ENCODE measurements around the gene CTSS.

The CTSS gene

GRCh38 chr1:150706091-150706490 is 59.5 kb downstream of the CTSS start:
- in situ Hi-C loops (cut with MboI; ENCODE audit: low sequenced_read_pairs), result no loop called here

DNA sequence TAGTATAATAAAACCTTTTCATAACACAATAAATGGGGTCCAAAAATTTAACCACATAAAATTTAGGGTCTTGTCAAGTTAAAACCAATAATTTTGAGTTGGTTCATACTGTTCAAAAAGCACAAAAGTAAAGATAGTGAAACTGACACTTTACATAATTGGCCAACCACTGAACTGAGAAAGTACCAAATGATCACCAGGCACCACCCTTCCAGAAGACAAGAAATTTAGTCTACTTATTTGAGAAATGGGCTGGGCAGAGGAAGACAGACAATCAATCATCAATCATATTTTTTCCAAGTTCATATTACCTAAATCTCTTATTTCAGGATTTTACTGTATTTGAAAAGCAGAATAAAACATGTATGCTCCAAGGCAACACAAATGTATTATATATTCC is 62.2 kb downstream of the CTSS start:
- in situ Hi-C loops (cut with MboI; ENCODE audit: low sequenced_read_pairs), result no loop called here

DNA sequence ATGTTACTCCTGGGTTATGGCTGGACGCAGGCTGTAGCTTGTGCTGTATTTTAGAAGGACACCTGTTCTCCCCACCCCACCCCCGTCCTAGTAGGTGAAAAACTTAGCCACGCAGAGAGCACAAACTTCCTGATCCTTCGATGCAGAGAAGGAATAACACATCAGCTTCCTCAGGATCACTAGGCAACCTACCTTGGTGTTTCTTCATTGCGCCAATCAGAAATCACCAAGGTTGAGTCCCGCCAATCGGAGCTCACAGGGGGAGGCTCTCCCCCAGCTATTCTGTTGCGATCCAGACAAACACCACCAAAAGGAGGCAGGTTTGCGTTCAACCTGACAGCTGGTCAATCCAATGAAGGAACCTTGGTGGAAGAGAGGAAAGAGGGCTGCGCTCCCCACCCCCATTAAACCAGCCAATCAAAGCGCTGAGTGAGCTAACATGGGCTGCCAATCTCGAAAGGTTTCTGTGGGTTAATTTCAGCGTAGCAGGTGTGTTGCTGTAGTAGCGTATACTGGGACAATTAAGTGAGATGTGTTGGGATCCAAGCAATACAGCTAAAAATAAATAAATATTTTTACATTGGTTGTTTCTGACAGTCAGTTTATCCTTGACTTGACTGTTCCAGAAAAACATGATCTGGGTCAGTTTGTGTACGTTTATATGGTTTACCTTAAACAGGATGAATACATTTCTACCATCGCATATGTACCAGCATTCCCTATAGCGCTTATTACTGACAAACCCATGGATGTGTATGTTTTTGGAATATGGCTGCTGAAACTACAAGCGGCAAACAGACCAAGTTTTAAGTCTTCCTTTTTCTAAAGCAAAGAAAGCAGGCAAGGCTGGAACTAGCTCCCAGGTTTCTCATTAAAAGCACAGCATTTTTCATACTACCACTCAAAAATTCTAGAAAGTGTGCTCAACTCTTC is 68.3 kb downstream of the CTSS start, which contains the start of gene GOLPH3L:
GOLPH3L (minus strand) TSS at position 160 of the 933 bp plus-strand sequence. CDS start 2,316 bp downstream, outside the sequence.
- in situ Hi-C loops (cut with MboI; ENCODE audit: low sequenced_read_pairs), result no loop called here

- in situ Hi-C loops (cut with MboI; ENCODE audit: low sequenced_read_pairs), result no loop called here
Observed at GRCh38 chr1:150696590-150696989, 69.0 kb downstream of the CTSS start.

DNA sequence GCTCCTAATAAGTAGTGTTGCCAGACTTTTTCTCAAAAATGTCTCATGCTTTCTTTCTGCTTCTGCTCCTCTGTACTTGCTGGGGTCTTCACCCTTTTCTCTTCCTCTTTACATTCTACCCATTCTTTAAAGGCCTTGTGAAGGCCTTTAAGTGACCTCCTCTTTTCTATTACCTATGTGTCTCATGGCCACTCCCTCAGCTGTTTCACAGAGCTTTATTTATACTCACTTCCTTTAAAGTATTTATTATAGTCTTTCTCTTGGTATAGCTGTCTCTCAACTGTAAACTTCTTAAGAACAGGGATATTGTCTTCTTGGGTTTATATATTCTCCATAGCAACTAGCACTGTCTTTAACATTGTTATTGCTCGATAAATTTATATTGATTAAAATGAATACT is 69.4 kb downstream of the CTSS start:
- in situ Hi-C loops (cut with MboI; ENCODE audit: low sequenced_read_pairs), result no loop called here

- in situ Hi-C loops (cut with MboI; ENCODE audit: low sequenced_read_pairs), result no loop called here
Observed at GRCh38 chr1:150695561-150695960, 70.0 kb downstream of the CTSS start.

DNA sequence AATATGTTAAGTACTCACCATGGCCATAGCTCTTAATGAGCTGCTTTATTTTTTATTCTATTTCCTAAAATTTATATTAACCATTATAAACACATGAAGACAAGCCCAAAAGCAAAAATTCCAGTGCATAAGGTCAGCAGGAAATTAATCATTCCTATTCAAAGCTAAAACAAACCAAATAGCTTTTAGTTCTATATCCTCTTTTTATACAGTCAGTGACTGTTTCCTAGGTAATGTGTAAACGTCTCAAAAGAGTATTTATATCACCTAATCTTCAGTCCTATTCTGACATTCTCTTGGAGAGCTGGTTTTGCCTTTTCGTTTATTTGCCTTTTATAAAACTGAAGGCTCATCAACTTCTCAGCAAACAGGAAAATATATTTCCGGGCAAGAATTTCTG is 72.9 kb downstream of the CTSS start:
- in situ Hi-C loops (cut with MboI; ENCODE audit: low sequenced_read_pairs), result no loop called here

DNA sequence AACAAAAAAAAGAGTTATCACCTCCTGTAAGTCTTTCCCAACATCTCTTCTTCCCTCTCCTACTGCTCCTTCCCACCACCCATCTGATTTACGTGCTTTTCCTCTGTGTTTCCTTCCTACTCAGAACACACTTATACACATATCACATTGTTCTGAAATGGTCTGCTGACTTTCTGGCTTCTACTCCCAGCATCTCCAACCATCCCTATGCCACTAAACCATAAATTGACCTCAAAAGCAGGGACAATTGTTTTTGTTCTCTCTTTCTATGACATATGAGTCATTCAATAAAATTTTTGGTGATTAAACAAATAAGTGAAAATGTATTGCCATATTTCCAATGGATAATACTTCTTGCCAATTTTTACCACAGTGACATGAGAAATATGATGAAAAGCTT is 76.8 kb downstream of the CTSS start:
- in situ Hi-C loops (cut with MboI; ENCODE audit: low sequenced_read_pairs), result no loop called here

- in situ Hi-C loops (cut with MboI; ENCODE audit: low sequenced_read_pairs), result no loop called here
Observed at GRCh38 chr1:150686275-150686674, 79.3 kb downstream of the CTSS start.

DNA sequence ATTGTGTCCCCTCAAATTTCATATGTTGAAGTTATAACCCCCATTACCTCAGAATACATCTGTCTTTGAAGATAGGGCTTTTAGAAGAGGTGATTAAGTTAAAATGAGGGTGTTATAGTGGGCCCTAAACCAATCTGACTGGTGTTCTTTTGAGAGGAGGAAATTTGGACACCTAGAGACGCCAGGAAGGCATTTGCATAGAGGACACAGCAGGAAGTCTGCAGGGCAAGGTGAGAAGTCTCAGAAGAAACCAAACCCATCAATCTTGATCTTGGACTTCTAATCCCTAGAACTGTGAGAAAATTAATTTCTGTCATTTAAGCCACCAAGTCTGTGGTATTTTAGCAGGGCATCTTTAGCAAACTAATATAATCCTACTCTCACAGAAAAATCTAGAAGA is 81.7 kb downstream of the CTSS start:
- in situ Hi-C loops (cut with MboI; ENCODE audit: low sequenced_read_pairs), result no loop called here
